ENCODE results near the gene H6PD.

The H6PD gene

GRCh38 chr1:9271283-9271682 lies 36.7 kb downstream of the H6PD start:
- no peak for DNase-seq (ENCODE audit: insufficient read length, low spot score)
- FAIRE-seq = no peak
- TF ChIP-seq POLR2A (IDR thresholded peaks at IDR 0.05; ENCODE audit: low read depth, low read length) (no peak), POLR2AphosphoS5 (IDR thresholded peaks at IDR 0.05; ENCODE audit: low read depth, low read length) (no peak), PAX5 (IDR thresholded peaks at IDR 0.05; ENCODE audit: insufficient read depth, low read length, severe bottlenecking) (no peak), TAF1 (IDR thresholded peaks at IDR 0.05; ENCODE audit: low read depth, low read length) (no peak), SPI1 (IDR thresholded peaks at IDR 0.05; ENCODE audit: low read depth, low read length) (no peak), POU2F2 (IDR thresholded peaks at IDR 0.05; ENCODE audit: low read depth, low read length) (no peak)

GRCh38 chr1:9271861-9272595 lies 37.5 kb downstream of the H6PD start:
- FAIRE-seq (no peak), DNase-seq (ENCODE audit: insufficient read length, low spot score) (no peak)
- TF ChIP-seq POLR2A (IDR thresholded peaks at IDR 0.05; ENCODE audit: low read depth, low read length) = no peak
- no peak for TF ChIP-seq PAX5 (IDR thresholded peaks at IDR 0.05; ENCODE audit: insufficient read depth, low read length, severe bottlenecking)
- TF ChIP-seq SPI1 (IDR thresholded peaks at IDR 0.05; ENCODE audit: low read depth, low read length) = no peak
- no peak for TF ChIP-seq TAF1 (IDR thresholded peaks at IDR 0.05; ENCODE audit: low read depth, low read length)
- TF ChIP-seq POU2F2 (IDR thresholded peaks at IDR 0.05; ENCODE audit: low read depth, low read length) = no peak
- TF ChIP-seq POLR2AphosphoS5 (IDR thresholded peaks at IDR 0.05; ENCODE audit: low read depth, low read length) = no peak

- TF ChIP-seq PAX5 (IDR thresholded peaks at IDR 0.05; ENCODE audit: insufficient read depth, low read length, severe bottlenecking) (no peak), SPI1 (IDR thresholded peaks at IDR 0.05; ENCODE audit: low read depth, low read length) (no peak), POLR2A (IDR thresholded peaks at IDR 0.05; ENCODE audit: low read depth, low read length) (no peak), POU2F2 (IDR thresholded peaks at IDR 0.05; ENCODE audit: low read depth, low read length) (no peak), POLR2AphosphoS5 (IDR thresholded peaks at IDR 0.05; ENCODE audit: low read depth, low read length) (no peak), TAF1 (IDR thresholded peaks at IDR 0.05; ENCODE audit: low read depth, low read length) (no peak)
- DNase-seq (ENCODE audit: insufficient read length, low spot score) (no peak), FAIRE-seq (no peak)
Observed at GRCh38 chr1:9273177-9273576, 38.6 kb downstream of the H6PD start.

DNA sequence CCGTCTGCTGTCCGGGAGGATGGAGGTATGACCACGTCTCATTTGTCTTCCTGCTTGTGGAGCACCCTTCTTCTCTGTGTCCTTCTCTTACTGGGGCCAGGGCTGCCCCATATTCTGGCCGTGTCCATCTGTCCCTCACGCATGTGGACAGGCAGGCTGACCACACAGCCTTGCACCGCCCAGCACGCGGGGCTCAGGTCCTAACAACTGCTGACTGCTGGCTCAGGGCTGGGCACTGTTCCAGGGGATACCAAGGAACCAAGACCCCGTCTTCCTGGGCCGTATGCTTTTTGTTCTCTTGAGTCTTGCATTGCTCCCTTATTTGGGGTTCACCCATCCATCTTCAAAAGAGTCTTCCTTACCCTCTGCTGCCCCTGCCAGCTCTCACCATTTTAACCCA lies 40.6 kb downstream of the H6PD start:
- DNase-seq (ENCODE audit: insufficient read length, low spot score) = no peak
- no peak for TF ChIP-seq POU2F2 (IDR thresholded peaks at IDR 0.05; ENCODE audit: low read depth, low read length)
- no peak for TF ChIP-seq POLR2AphosphoS5 (IDR thresholded peaks at IDR 0.05; ENCODE audit: low read depth, low read length)
- TF ChIP-seq POLR2A (IDR thresholded peaks at IDR 0.05; ENCODE audit: low read depth, low read length) = no peak
- no peak for TF ChIP-seq SPI1 (IDR thresholded peaks at IDR 0.05; ENCODE audit: low read depth, low read length)
- TF ChIP-seq TAF1 (IDR thresholded peaks at IDR 0.05; ENCODE audit: low read depth, low read length) = no peak
- no peak for TF ChIP-seq PAX5 (IDR thresholded peaks at IDR 0.05; ENCODE audit: insufficient read depth, low read length, severe bottlenecking)
- FAIRE-seq = no peak

DNA sequence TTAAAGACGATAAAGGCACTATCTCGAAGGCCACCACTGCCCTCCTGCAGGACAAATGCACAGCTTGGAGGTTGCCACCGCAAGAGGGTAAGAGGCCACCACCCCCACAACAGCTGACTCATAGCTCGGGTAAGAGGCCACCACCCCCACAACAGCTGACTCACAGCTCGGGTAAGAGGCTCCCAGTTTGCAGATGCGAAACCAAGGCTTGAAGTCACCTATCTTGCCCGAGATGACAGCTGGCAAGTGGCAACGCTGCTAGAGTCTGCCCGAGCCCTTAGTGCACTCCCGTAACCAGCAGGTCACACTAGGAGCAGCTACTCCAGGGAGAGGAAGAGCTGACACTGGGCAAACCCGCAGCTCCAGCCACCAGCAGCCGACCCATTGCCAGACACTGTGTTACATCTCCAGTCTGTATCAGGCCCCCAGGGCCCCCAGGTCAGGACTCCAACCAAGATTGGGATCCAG lies 41.0 kb downstream of the H6PD start:
- TF ChIP-seq POLR2A (IDR thresholded peaks at IDR 0.05; ENCODE audit: low read depth, low read length) = no peak
- TF ChIP-seq POLR2AphosphoS5 (IDR thresholded peaks at IDR 0.05; ENCODE audit: low read depth, low read length) = no peak
- TF ChIP-seq POU2F2 (IDR thresholded peaks at IDR 0.05; ENCODE audit: low read depth, low read length) = peak; percentile 73; the same call in 1 of the 2 replicates
- TF ChIP-seq PAX5 (IDR thresholded peaks at IDR 0.05; ENCODE audit: insufficient read depth, low read length, severe bottlenecking) = no peak
- TF ChIP-seq TAF1 (IDR thresholded peaks at IDR 0.05; ENCODE audit: low read depth, low read length) = no peak
- TF ChIP-seq SPI1 (IDR thresholded peaks at IDR 0.05; ENCODE audit: low read depth, low read length) = peak; percentile 60
- DNase-seq (ENCODE audit: insufficient read length, low spot score) (peak; percentile 76), FAIRE-seq (peak; percentile 98)

DNA sequence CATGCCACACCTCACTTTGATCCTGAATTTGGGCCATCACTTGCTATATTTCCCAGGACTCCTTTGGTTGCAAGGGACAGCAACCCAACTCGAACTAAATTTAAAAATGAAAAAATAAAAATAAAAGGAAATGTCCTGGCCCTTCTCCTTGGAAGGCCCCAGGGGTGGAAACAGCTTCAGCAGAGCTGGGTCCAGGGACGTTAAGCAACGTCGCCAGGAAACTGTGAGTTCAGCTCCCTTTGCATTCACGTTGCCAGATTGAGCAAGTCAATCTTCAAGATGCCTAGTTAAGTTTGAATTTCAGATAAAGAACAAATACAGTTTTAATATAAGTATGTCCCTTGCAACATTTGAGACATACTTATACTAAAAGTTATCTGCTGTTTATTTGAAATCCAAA lies 43.5 kb downstream of the H6PD start:
- no peak for FAIRE-seq
- DNase-seq (ENCODE audit: insufficient read length, low spot score) = no peak
- no peak for TF ChIP-seq POU2F2 (IDR thresholded peaks at IDR 0.05; ENCODE audit: low read depth, low read length)
- no peak for TF ChIP-seq SPI1 (IDR thresholded peaks at IDR 0.05; ENCODE audit: low read depth, low read length)
- no peak for TF ChIP-seq POLR2A (IDR thresholded peaks at IDR 0.05; ENCODE audit: low read depth, low read length)
- no peak for TF ChIP-seq PAX5 (IDR thresholded peaks at IDR 0.05; ENCODE audit: insufficient read depth, low read length, severe bottlenecking)
- TF ChIP-seq POLR2AphosphoS5 (IDR thresholded peaks at IDR 0.05; ENCODE audit: low read depth, low read length) = no peak
- TF ChIP-seq TAF1 (IDR thresholded peaks at IDR 0.05; ENCODE audit: low read depth, low read length) = no peak

DNA sequence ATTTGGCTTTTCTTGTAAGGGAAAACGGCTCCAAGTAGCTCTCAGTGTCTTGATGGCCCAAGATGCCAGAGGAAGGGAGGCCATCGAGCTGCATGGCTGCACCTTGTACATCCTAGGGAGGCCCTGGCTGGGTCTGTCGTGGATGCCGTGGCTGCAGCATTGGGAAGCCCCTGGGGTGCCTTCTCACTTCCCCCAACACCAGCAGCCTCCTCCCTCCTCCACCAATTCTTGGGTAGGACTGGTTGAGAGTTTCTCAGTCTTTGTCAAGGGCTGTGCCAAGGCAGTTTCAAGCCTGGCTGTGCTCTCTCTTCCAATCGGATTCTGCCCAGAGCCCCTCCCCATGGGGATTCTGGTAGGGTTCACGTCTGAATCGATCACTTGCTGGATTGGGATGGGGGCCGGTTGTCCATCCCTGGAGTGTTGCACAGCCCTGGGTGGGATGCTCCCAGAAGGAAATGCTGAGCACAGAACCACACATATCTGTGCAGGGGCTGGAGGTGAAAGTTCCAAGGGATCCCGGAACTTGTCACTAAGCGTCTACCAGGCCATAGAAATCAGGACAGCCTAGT lies 44.1 kb downstream of the H6PD start:
- FAIRE-seq (peak; percentile 41), DNase-seq (ENCODE audit: insufficient read length, low spot score) (no peak)
- TF ChIP-seq PAX5 (IDR thresholded peaks at IDR 0.05; ENCODE audit: insufficient read depth, low read length, severe bottlenecking) = no peak
- no peak for TF ChIP-seq POLR2A (IDR thresholded peaks at IDR 0.05; ENCODE audit: low read depth, low read length)
- TF ChIP-seq SPI1 (IDR thresholded peaks at IDR 0.05; ENCODE audit: low read depth, low read length) = no peak
- TF ChIP-seq POU2F2 (IDR thresholded peaks at IDR 0.05; ENCODE audit: low read depth, low read length) = no peak
- no peak for TF ChIP-seq TAF1 (IDR thresholded peaks at IDR 0.05; ENCODE audit: low read depth, low read length)
- TF ChIP-seq POLR2AphosphoS5 (IDR thresholded peaks at IDR 0.05; ENCODE audit: low read depth, low read length) = no peak

DNA sequence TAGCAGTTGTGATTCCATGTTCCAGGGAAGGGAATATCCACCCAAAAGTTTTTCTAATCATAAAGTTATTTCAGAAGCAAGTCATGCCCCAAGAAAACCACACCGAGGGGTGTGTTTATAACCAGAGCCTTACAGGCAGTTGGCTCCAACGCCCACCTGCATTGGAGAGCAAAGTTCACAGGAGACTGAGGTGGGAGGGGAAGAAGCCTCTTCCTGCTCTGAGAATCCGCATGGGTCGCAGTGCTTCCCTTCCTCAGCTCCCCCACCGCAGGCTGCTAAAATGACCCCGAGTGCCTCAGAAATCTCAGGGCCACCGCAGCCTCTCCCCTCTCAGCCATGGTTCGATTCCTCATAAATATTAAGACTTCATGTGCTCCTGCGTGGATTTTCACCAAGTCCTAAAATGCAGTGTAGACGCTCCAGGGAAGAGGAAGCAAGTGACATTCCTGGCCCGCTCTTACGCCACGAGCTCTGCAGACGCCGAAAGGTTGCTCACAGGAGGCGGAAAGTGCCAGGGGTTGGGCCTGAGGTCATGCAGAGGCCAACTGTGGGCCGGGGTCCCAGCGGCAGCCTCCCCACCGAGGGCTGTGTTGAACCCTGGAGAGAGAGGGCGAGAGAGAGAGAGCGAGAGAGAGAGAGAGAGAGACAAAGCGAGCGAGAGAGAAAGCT lies 44.7 kb downstream of the H6PD start:
- TF ChIP-seq POLR2A (IDR thresholded peaks at IDR 0.05; ENCODE audit: low read depth, low read length) = no peak
- no peak for FAIRE-seq

More for the DNA sequence above, 44.7 kb downstream of the H6PD start:
- no peak for DNase-seq (ENCODE audit: insufficient read length, low spot score)

Data from GM12891 (cell line).